Measurements from ENCODE around the gene CARD9.
A peak's percentile ranks its signal among the peaks of the same experiment; 100 is the strongest.

CARD9 gene

GRCh38 chr9:136347472-136348256 is 25.8 kb downstream of the CARD9 start:
- no peak for DNase-seq (ENCODE audit: low read depth)

GRCh38 chr9:136346927-136347465 is 26.5 kb downstream of the CARD9 start:
- no peak for DNase-seq (ENCODE audit: low read depth)

GRCh38 chr9:136346157-136346481 is 27.4 kb downstream of the CARD9 start:
- DNase-seq (ENCODE audit: low read depth): no peak

GRCh38 chr9:136345281-136346156 is 27.9 kb downstream of the CARD9 start:
- no peak for DNase-seq (ENCODE audit: low read depth)

GRCh38 chr9:136344544-136345280 is 28.8 kb downstream of the CARD9 start:
- DNase-seq (ENCODE audit: low read depth): no peak

GRCh38 chr9:136343884-136344269 is 29.6 kb downstream of the CARD9 start:
- DNase-seq (ENCODE audit: low read depth): no peak

- DNase-seq (ENCODE audit: low read depth): no peak
These were observed 30.2 kb downstream of the CARD9 start for GRCh38 chr9:136343121-136343883.

GRCh38 chr9:136342181-136343120 is 31.0 kb downstream of the CARD9 start:
- peak; percentile 45 for DNase-seq (ENCODE audit: low read depth)

GRCh38 chr9:136341769-136342168 is 31.7 kb downstream of the CARD9 start:
- no peak for DNase-seq (ENCODE audit: low read depth)

GRCh38 chr9:136341042-136341655 is 32.3 kb downstream of the CARD9 start:
- no peak for DNase-seq (ENCODE audit: low read depth)

GRCh38 chr9:136340356-136341041 is 33.0 kb downstream of the CARD9 start:
- DNase-seq (ENCODE audit: low read depth): no peak

GRCh38 chr9:136339958-136340310 is 33.5 kb downstream of the CARD9 start:
- DNase-seq (ENCODE audit: low read depth): no peak

GRCh38 chr9:136339173-136339957 is 34.1 kb downstream of the CARD9 start:
- DNase-seq (ENCODE audit: low read depth): no peak

- DNase-seq (ENCODE audit: low read depth): no peak
These were observed 35.0 kb downstream of the CARD9 start for GRCh38 chr9:136338511-136338910.

- DNase-seq (ENCODE audit: low read depth): no peak
These were observed 35.8 kb downstream of the CARD9 start for GRCh38 chr9:136337416-136338395.

GRCh38 chr9:136336881-136337280 is 36.6 kb downstream of the CARD9 start:
- DNase-seq (ENCODE audit: low read depth): no peak

GRCh38 chr9:136336156-136336870 is 37.2 kb downstream of the CARD9 start:
- no peak for DNase-seq (ENCODE audit: low read depth)

All from stimulated activated CD8-positive, alpha-beta memory T cell treated with anti-CD3 and anti-CD28 coated beads, Interleukin-15, amount 100 ng/mL, for 24 hours (primary cell).